ENCODE results near the gene PREX1. TPM values are rescaled to one million over a fixed set of nuclear protein-coding genes. Genes with fewer than 3 reads are reported as not detected.
"Not testable (repeated sequence)": the region's sequence is repeated elsewhere in the genome, so short reads cannot be mapped to it uniquely, and the experiment has no call there.

Gene PREX1
- total and polyA plus RNA-seq, 9 donors: 16.7 to 32.5 (median 22.5) TPM

DNA sequence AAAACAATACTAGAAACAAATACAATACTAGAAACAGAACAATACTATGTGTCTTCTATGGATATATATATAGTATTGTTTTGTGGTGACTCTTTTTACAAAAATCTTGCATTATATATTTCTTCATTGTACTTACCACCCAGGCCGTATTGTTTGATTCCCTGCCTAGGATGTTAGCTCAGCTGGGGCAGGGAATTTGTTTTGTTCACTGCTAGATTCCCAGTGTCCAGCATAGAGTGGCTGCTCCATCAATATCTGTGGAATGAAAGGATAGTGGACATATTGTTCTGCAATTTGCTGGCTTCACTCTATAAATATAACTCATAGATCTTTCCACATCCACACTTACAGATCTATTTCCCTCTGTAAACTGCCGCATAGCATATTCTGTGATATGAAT lies 21.5 kb upstream of the PREX1 start:
- H3K9me3 ChIP-seq (replicated peaks; ENCODE audit: control insufficient read depth, low read depth, low read length): no peaks in the 10 kb centered on the region
- peaks cover 19% of the 10 kb centered on the region for H3K4me1 ChIP-seq (ENCODE audit: control insufficient read depth, insufficient read depth, low read length)
- no peaks in the 10 kb centered on the region for H3K27me3 ChIP-seq (ENCODE audit: control insufficient read depth, insufficient read depth, low read length)
- H3K36me3 ChIP-seq (ENCODE audit: control insufficient read depth, insufficient read depth, low read length): no peaks in the 10 kb centered on the region
- no CpG with 5 or more reads among the region's 2 CpGs for WGBS (ENCODE audit: insufficient coverage)
- no peak overlapping the region for H3K27ac ChIP-seq (ENCODE audit: low read length)
- no peak overlapping the region for H3K4me3 ChIP-seq (ENCODE audit: low read length)
- DNase-seq: no peak

DNA sequence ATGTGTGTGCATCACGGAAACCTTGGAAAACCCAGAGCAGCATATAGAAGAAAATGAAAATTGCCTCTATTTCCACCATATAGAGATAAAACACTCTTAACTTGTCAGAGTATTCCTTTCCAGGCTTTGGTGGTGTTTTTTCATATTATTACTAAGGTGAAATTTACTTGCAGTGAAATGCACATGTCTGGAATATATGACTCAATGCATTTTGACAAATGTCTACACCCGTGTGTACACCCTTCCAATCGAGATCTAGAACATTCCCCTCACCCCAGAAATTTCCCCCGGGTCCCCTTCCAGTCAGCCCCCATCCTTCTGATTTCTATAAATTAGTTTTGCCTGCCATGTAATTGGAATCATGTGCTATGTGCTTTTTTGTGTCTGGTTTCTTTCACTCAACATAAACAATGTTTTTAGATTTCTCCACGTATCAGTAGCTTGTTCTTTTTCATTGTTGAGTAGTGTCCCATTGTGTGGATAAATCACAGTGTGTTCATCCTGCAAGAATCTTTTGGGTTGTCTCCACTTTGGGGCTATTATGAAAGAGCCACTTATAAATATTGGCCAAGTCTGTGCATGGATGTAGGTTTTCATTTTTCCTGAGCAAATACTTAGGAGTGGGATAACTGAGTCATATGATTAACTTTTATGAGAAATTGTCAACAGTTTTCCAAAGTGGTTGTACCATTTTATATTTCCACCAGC lies 19.9 kb upstream of the PREX1 start:
- WGBS (ENCODE audit: insufficient coverage): no CpG with 5 or more reads among the region's 5 CpGs
- no peak for DNase-seq
- H3K27me3 ChIP-seq (ENCODE audit: control insufficient read depth, insufficient read depth, low read length): no peaks in the 10 kb centered on the region

DNA sequence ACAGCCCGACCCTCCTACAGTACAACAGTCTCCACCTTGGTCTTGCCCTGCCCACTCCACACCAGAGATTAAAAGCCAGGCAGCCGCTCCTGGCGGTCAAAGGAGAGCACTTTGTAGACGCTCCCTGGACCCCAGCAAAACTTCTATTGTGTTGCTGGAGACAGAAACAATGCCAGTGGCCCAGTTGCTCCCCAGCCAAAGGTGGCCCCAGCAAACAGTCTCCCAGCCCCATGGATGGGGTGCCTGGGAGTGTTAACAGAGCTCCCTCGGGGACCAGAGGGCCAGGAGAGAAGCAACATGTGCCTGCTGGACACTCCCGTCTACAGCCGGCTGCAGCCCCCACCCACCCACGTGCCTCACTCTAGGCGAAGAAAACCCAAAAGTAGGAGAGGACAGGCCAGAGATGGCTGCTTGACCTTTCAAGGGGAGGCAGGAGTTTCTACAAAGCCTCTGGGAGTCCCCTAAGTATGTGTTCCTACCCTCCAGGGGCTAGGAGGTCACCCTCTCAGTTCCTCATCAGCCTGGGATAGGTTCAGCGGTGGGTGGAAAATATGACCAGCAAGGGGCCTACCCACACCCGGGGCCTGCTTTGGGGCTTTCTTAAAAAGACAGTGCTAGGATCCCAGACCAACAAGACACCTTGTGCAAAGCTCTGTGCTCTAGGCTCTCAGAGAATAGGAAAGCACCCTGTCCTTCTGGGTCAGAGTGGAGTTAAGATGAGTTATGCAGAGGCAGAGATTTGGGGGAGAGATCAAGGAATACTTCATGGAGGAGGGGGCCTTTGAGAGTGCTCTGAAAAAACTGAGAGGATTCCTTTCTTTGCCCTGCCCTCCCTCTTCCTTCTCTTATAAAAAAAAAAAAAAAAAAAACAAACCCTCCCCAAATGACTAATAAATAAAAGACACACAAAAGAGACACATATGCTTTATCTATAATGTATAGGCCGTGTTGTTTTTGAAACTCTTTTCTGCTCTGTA lies 19.0 kb upstream of the PREX1 start:
- no peak overlapping the region for H3K27ac ChIP-seq (ENCODE audit: low read length)
- DNase-seq: peak; percentile 52
- no peaks in the 10 kb centered on the region for H3K27me3 ChIP-seq (ENCODE audit: control insufficient read depth, insufficient read depth, low read length)
- WGBS (ENCODE audit: insufficient coverage): 13% methylated on average over 3 of the region's 12 CpGs
- H3K4me1 ChIP-seq (ENCODE audit: control insufficient read depth, insufficient read depth, low read length): peaks cover 12% of the 10 kb centered on the region
- H3K4me3 ChIP-seq (ENCODE audit: low read length): no peak overlapping the region
- H3K9me3 ChIP-seq (replicated peaks; ENCODE audit: control insufficient read depth, low read depth, low read length): no peaks in the 10 kb centered on the region
- H3K36me3 ChIP-seq (ENCODE audit: control insufficient read depth, insufficient read depth, low read length): no peaks in the 10 kb centered on the region

More for the DNA sequence above, 19.9 kb upstream of the PREX1 start:
- peaks cover 12% of the 10 kb centered on the region for H3K4me1 ChIP-seq (ENCODE audit: control insufficient read depth, insufficient read depth, low read length)
- H3K27ac ChIP-seq (ENCODE audit: low read length): no peak overlapping the region
- H3K4me3 ChIP-seq (ENCODE audit: low read length): no peak overlapping the region
- no peaks in the 10 kb centered on the region for H3K36me3 ChIP-seq (ENCODE audit: control insufficient read depth, insufficient read depth, low read length)
- no peaks in the 10 kb centered on the region for H3K9me3 ChIP-seq (replicated peaks; ENCODE audit: control insufficient read depth, low read depth, low read length)

DNA sequence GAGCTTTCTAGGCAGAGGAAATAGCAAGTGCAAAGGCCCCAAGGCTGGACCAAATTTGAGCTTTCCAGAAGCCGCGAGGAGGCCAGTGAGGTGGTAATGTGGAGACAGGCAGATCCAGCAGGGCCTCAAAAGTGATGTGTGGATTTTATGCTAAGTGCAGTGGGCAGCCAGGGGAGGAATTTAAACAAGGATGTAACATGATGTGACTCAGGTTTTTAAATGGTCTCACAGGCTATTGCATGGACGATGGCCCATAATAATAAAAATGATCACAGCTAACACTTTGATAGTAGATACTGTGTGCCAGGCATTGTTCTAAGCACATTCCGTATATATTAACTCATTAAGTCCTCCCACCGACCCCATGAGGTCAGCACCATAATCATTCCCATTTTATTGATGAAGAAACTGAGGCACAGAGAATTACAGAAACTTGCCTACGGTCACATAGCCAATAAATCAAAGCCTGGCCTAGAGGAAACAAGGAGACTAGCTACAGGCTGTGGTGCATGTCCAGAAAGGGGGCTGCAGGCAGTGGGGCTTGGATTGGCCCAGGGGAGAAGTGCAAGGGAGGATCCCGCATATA lies 18.0 kb upstream of the PREX1 start:
- Histone ChIP-seq H3K36me3 (ENCODE audit: control insufficient read depth, insufficient read depth, low read length) (no peaks in the 10 kb centered on the region), H3K27ac (ENCODE audit: low read length) (no peak overlapping the region), H3K4me3 (ENCODE audit: low read length) (no peak overlapping the region), H3K4me1 (ENCODE audit: control insufficient read depth, insufficient read depth, low read length) (peaks cover 12% of the 10 kb centered on the region), H3K27me3 (ENCODE audit: control insufficient read depth, insufficient read depth, low read length) (no peaks in the 10 kb centered on the region), H3K9me3 (replicated peaks; ENCODE audit: control insufficient read depth, low read depth, low read length) (no peaks in the 10 kb centered on the region)
- WGBS (ENCODE audit: insufficient coverage): 75% methylated on average over 2 of the region's 7 CpGs
- no peak for DNase-seq

DNA sequence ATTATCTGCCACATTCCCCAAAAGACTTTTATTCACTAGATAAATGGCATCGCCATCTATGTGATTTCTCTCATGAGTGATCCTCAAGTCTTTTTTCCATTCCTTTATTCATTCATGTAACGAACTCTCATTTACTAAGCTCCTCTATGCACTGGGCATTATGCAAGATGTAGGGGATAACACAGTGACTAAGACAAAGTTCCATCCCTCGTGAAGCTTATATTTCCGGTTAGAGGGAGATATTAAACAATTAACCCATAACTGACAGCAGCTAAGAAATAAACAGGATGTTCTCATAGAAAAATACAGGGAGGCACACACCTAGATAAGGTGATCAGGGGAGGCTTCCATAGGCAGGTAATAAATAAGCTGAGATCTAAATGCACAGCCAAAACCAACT lies 17.2 kb upstream of the PREX1 start:
- Histone ChIP-seq H3K27ac (ENCODE audit: low read length) (no peak overlapping the region), H3K27me3 (ENCODE audit: control insufficient read depth, insufficient read depth, low read length) (no peaks in the 10 kb centered on the region), H3K36me3 (ENCODE audit: control insufficient read depth, insufficient read depth, low read length) (no peaks in the 10 kb centered on the region), H3K4me1 (ENCODE audit: control insufficient read depth, insufficient read depth, low read length) (peaks cover 10% of the 10 kb centered on the region), H3K4me3 (ENCODE audit: low read length) (no peak overlapping the region), H3K9me3 (replicated peaks; ENCODE audit: control insufficient read depth, low read depth, low read length) (no peaks in the 10 kb centered on the region)
- 83% methylated on average over 1 of the region's 4 CpGs for WGBS (ENCODE audit: insufficient coverage)
- DNase-seq: no peak

DNA sequence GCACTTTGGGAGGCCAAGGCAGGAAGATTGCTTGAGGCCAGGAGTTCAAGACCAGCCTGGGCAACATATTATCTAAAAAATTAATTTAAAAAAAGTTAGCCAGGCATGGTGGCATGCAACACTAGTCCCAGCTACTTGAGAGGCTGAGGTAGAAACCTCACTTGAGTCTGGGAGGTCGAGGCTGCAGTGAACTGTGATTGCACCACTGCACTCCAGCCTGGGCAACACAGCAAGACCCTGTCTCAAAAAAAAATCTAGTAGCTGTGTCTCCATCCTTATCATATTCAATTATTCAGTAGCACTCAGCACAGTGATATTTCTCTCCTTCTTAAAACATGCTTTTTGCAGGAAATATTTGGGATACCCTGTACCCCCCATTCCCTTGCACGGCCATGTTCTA lies 16.1 kb upstream of the PREX1 start:
- H3K27me3 ChIP-seq (ENCODE audit: control insufficient read depth, insufficient read depth, low read length); H3K36me3 ChIP-seq (ENCODE audit: control insufficient read depth, insufficient read depth, low read length); DNase-seq; H3K9me3 ChIP-seq (replicated peaks; ENCODE audit: control insufficient read depth, low read depth, low read length); H3K27ac ChIP-seq (ENCODE audit: low read length); H3K4me1 ChIP-seq (ENCODE audit: control insufficient read depth, insufficient read depth, low read length); H3K4me3 ChIP-seq (ENCODE audit: low read length): not testable (repeated sequence)
- 70% methylated on average over 2 of the region's 2 CpGs for WGBS (ENCODE audit: insufficient coverage)

DNA sequence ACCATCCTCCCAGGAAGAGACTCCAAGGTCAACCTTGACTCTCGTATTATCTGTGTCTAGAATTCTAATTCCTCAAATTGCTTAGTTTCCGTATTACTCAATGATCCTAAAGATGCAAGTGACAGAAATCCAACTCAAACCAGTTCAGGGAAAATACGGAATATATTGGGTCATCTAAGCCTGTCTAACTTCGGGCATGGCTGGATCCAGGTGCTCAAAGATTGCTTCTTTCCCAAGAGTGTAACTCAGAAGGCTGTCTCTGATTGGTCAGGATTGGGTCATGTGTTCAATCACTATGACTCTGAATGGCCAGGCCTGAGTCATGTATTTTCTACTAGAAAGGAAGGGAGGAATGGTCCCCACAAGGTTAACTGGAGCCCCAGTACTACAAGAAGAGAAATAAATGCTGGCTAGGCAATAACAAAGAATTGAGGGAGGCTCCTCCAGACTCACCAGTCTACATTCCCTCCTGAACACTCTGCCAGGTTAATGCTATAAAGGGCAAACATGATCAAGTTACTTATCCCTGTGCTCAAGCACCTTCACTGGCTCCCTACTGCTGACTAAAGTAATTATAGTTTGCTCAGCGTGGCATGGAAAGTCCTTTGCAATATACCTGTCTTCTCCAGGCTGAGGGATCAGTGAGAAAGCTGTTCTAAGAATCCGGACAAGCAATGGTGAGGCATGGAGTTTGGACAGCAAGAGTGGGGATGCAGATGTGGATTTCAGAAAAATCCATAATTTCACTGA lies 15.4 kb upstream of the PREX1 start:
- H3K4me3 ChIP-seq (ENCODE audit: low read length): no peak overlapping the region
- no peak for DNase-seq
- H3K27ac ChIP-seq (ENCODE audit: low read length): no peak overlapping the region
- no peaks in the 10 kb centered on the region for H3K27me3 ChIP-seq (ENCODE audit: control insufficient read depth, insufficient read depth, low read length)
- peaks cover 10% of the 10 kb centered on the region for H3K4me1 ChIP-seq (ENCODE audit: control insufficient read depth, insufficient read depth, low read length)
- H3K9me3 ChIP-seq (replicated peaks; ENCODE audit: control insufficient read depth, low read depth, low read length): no peaks in the 10 kb centered on the region
- H3K36me3 ChIP-seq (ENCODE audit: control insufficient read depth, insufficient read depth, low read length): no peaks in the 10 kb centered on the region
- 71% methylated on average over 2 of the region's 6 CpGs for whole genome bisulfite sequencing (ENCODE audit: insufficient coverage)

DNA sequence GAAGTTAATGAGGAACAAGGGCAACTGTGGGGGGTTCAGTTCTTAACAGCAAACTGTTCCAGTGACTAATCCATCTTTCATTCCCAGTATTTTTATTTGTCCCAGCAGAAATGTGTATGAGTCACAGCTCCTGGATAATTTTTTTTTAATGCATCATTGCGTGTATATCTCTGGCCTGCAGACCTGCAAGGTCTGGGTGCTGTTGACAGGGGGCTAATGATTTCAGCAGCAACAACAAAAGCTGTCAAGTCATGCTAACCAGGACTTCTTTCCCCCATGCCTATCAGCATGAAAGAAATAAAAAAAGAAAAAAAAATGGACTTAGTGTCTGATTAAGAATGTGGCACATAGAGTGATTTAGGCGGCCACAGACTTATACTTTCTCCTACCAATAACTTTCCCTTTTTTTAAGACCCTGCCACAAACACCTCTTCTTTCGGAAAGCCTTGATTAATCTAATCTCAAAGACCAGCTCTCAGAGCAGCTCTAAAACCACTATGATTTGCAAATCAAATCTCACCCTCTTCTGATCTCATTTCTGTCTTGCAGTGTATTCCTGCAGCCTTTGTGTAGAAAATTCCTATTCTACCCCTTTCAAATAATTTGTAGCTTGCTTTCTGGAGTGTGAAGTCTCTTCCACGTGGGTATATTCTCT lies 14.2 kb upstream of the PREX1 start:
- Histone ChIP-seq H3K4me1 (ENCODE audit: control insufficient read depth, insufficient read depth, low read length) (peaks cover 9% of the 10 kb centered on the region), H3K27ac (ENCODE audit: low read length) (no peak overlapping the region), H3K4me3 (ENCODE audit: low read length) (no peak overlapping the region), H3K36me3 (ENCODE audit: control insufficient read depth, insufficient read depth, low read length) (no peaks in the 10 kb centered on the region), H3K9me3 (replicated peaks; ENCODE audit: control insufficient read depth, low read depth, low read length) (no peaks in the 10 kb centered on the region), H3K27me3 (ENCODE audit: control insufficient read depth, insufficient read depth, low read length) (no peaks in the 10 kb centered on the region)
- no peak for DNase-seq
- 100% methylated on average over 1 of the region's 4 CpGs for WGBS (ENCODE audit: insufficient coverage)

DNA sequence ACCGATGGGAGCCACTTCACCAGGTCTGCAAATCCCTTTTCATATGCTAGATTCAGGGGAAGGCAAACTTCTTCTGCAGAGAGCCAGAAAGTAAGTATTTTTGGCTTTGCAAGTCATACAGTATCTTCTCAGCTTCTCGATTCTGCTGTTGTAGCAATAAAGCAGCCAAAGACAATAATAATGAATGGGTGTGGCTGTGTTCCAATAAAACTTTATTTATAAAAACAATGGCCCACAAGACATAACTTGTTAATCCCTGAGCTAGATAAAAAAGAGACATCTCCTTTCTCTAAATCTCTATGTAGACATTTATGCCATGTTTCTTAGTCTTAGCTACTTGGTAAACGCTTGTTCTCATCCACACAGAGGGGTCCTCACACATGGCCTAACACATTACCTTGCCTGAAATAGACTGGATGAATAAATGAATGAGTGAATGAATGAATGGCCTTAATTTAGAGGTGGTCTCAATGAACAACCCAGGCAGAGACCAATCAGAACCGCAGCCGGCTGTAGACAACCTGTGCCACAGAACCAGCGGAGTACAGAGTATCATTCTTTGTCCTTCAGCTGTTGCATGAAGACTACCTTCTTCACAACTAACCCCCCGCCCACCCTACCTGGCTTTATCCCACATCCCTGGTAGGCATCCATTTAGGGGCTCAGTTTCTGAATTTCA lies 13.5 kb upstream of the PREX1 start:
- DNase-seq: no peak
- 100% methylated on average over 1 of the region's 7 CpGs for WGBS (ENCODE audit: insufficient coverage)

More for the DNA sequence above, 13.5 kb upstream of the PREX1 start:
- Histone ChIP-seq H3K27me3 (ENCODE audit: control insufficient read depth, insufficient read depth, low read length) (no peaks in the 10 kb centered on the region), H3K4me1 (ENCODE audit: control insufficient read depth, insufficient read depth, low read length) (peaks cover 3% of the 10 kb centered on the region), H3K27ac (ENCODE audit: low read length) (no peak overlapping the region), H3K9me3 (replicated peaks; ENCODE audit: control insufficient read depth, low read depth, low read length) (no peaks in the 10 kb centered on the region), H3K4me3 (ENCODE audit: low read length) (no peak overlapping the region), H3K36me3 (ENCODE audit: control insufficient read depth, insufficient read depth, low read length) (no peaks in the 10 kb centered on the region)
